GM19099 (cell line): Measurements from ENCODE around the gene RMND1.

Source experiments
- POLR2A ChIP-seq: IDR thresholded peaks from 3 replicates; pipeline ENCODE4 v1.6.1; 2011; ENCODE audit warnings: low read depth; ENCODE audit not compliant: insufficient read length; ENCODE audit errors: extremely low read depth

The RMND1 gene

GRCh38 chr6:151384151-151384550 is 67.8 kb downstream of the RMND1 start:
- no peak for TF ChIP-seq POLR2A

DNA sequence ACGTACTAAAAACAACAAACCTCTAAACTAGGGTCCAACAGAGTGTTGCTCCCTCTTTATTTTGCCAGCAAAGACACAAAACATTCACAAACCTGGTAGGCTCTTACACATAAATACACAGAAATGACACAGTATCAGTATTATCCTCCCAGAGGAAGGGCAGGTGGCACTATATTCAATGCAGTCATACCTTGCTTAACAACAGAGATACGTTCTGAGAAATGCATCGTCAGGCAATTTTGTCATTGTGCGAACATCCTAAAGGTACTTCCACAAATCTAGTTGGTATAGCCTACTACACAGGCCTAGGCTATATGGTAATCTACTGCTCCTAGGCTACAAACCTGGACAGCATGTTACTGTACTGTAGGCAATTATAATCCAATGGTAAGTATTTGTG is 70.2 kb downstream of the RMND1 start:
- no peak for TF ChIP-seq POLR2A

DNA sequence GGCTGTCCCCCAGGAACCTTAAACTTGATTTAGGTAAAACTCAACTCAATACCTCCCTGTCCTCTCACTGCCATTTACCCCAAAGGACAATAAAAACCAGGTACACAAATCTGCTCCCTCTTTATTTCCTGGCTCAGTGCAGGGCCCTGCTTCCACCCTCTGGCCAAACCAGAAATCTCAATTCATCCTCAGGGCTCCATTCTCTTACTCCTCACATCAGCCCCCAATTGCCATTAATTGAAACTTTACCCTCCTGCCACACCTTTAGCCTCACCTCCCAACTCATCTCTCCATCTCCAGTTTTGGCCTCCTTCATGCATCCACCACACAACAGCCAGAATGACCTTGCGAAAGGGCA is 71.1 kb downstream of the RMND1 start:
- TF ChIP-seq POLR2A: peak; percentile 5

GRCh38 chr6:151379933-151380847 is 71.7 kb downstream of the RMND1 start:
- peak; percentile 24 for TF ChIP-seq POLR2A

GRCh38 chr6:151377095-151377494 is 74.8 kb downstream of the RMND1 start:
- TF ChIP-seq POLR2A: no peak

DNA sequence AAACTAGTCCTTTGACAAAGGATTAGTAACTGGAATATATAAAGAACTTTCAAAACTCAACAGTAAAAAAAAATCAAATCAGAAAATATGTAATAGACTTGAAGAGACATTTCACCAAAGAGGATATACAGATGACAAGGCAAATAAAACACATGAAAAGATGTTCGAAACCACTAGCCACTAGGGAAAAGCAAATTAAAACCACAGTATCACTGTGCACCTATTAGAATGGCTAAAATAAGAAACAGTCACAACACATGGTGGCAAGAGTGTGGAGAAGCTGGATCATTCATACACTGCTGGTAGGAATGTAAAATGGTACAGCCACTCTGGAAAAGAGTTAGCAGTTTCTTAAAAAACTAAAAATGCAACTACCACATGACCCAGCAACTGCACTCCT is 75.5 kb downstream of the RMND1 start:
- TF ChIP-seq POLR2A: no peak

GRCh38 chr6:151375833-151376232 is 76.1 kb downstream of the RMND1 start:
- no peak for TF ChIP-seq POLR2A

- no peak for TF ChIP-seq POLR2A
Measured at GRCh38 chr6:151374036-151374683, 77.8 kb downstream of the RMND1 start.

GRCh38 chr6:151372164-151372563 is 79.8 kb downstream of the RMND1 start:
- no peak for TF ChIP-seq POLR2A

DNA sequence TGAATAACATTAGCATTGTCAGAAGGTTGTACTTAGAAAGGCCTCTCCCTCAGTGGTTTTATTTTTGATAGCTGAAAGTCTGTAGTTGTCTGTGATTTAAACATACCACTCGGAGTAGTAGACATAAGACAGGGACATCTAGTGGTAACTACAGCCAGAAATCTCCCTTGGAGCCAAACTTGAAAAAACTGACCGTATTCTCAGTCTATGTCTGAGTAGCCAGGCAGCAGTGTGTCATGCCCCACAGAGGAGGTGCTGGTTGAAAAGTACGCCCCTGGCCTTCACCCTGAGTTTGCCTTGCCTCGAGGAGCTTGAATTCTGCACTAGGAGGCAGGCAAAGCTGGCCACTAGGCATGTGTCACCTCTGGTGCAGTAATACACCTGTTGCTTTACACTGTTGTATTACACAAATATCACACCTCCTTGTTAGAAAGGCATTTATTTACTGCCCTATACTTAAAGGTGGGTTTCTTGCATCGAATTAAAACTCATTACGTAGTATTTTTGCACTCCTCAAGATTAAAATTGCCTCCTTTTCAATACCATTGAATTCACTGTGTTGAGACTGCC is 81.3 kb downstream of the RMND1 start:
- TF ChIP-seq POLR2A: no peak

GRCh38 chr6:151365233-151365632 is 86.7 kb downstream of the RMND1 start:
- no peak for TF ChIP-seq POLR2A

- TF ChIP-seq POLR2A: no peak
Measured at GRCh38 chr6:151359486-151359885, 92.4 kb downstream of the RMND1 start.

DNA sequence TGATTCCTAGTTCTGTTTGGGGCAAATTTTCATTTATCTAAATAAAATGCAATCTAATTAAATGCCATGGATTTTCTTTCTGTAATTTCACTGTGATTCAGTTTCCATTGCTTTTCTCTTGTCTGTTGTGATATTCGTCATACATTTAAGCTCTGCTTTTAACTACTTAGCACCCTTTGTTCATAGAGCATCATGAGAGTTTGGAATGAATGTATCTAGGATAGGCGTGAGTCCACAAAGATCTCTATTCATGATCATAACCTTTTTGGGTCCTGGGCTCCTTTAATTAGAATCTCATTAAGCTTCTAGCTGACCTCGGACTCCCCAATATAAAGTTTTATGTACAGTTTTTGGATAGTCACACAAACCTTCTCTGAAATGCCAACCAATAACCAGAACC is 93.5 kb downstream of the RMND1 start:
- no peak for TF ChIP-seq POLR2A

GRCh38 chr6:151357758-151358436 is 94.0 kb downstream of the RMND1 start:
- no peak for TF ChIP-seq POLR2A
